GM21529 (cell line): ENCODE measurements around the gene JMJD8.

ENCODE experiments used
- ATAC-seq: cut with Tn5 transposase; IDR thresholded peaks from one replicate; pipeline ENCODE4 v1.9.1; 2021; ENCODE audit not compliant: unreplicated experiment

Gene JMJD8

DNA sequence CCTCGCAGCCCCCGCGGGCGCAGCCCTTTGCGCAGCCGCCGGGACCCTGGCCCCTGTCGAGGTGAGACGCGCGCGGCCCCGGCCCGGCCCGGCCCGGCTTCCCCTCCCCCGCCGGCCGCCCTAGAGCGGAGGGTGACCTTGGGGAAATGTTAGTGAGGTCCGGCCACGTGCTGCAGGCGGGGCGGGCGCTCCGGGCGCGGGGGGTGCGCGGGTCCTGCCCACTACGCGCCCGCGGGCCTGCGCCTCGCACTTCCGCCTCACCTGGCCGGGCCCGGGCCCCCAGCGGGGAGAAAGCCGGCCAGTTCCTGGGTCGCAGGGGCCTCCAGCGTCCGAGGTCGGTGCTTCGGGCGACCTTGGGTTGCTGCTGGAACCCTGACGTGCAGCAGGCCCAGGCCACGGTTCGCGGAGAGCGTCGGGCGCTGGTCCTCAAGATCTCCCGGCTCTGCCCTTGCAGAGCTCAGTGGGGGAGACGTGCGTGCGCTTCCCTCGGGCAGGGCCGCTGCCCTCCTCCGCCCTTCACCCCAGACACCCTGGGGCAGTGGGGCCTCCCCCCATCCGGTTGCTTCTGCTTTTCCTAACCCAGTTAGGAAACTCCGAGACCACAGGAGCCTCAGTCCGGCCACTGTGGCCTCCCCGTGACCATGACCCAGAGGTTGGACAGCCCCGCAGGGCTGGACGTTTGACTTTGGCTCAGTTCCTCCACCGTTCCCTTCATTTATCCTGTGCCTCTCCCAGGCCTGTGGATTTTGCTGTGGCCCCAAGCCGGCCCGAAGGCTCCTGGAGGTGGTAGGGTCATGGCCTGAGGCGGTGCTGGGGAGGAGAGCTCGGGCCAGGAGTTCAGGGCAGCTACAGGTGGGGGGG, 41.7 kb downstream of the JMJD8 start:
- ATAC-seq, result peak; percentile 38

DNA sequence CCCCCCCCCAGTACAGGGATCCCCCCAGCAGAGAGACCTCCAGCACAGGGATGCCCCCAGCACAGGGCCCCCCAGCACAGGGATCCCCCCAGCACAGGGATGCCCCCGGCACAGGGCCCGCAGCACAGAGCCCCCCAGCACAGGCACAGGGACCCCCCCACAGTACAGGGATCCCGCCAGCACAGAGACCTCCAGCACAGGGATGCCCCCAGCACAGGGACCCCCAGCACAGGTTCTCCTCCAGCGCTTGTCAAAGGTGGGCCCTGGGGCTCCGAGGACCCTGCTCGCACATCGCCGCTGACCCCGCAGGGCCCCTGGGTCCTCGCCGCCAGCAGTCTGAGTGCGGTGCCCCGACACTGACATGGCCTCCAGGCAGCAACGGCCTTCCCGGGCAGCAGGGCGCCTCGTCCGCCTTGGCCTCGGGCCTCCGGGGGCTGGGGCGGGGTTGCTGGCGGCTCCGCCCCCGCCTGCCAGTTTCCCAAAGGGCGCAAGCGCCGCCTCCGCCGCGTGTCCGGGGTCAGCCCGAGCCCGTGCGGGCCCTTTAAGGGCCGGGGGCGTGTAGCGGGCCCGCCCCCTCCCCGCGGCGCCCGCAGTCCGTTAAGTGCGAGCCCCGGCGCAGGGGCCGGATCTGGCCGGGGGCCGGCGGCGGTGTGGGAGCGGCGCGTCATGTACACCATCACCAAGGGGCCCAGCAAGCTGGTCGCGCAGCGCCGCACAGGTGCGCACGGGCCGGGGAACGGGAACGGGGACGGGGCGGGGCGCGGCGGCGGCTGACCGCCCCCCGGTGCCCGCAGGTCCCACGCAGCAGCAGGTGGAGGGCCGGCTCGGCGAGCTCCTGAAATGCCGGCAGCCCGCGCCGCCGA, 42.6 kb downstream of the JMJD8 start, which contains the start of gene MCRIP2:
Gene MCRIP2 (plus strand): TSS at position 503 of the 863 bp plus-strand sequence. CDS start 164 bp downstream, at position 667.
- peak; percentile 51 for ATAC-seq

DNA sequence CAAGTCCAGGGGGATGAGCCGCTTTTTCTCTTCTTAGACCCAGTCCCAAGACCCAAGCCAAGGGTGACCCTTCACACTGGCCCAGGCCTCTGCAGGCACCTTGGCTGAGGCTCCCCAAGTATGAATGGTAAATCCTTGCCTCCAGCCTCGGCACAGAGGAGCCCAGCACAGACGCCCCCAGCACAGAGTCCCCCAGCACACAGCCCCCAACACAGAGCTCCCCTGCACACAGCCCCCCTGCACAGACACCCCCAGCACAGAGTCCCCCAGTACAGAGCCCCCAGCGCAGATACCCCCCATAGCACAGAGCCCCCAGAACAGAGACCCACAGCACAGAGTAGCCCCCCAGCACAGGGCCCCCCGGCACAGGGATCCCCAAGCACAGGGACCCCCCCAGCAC, 43.5 kb downstream of the JMJD8 start:
- ATAC-seq, result no peak

DNA sequence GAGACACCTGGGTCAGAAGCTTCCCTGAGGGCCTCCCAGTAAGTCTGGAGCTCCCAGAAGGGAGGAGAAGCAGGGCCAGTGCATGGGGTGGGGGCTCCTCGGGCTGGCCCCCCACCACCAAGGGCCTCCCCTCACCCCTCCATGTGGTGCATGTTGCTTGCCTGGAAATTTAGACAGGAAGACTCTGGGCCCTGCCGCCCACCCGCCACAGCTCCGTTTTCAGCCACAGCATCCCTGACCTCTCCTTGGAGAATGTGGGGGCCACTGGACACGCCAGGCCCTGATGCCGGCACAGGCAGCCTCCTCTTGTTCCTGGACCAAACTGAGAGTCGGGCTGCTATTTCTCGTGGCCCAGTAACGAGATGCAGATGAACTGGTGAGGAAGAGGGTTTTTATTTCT, 45.3 kb downstream of the JMJD8 start:
- ATAC-seq, result no peak

DNA sequence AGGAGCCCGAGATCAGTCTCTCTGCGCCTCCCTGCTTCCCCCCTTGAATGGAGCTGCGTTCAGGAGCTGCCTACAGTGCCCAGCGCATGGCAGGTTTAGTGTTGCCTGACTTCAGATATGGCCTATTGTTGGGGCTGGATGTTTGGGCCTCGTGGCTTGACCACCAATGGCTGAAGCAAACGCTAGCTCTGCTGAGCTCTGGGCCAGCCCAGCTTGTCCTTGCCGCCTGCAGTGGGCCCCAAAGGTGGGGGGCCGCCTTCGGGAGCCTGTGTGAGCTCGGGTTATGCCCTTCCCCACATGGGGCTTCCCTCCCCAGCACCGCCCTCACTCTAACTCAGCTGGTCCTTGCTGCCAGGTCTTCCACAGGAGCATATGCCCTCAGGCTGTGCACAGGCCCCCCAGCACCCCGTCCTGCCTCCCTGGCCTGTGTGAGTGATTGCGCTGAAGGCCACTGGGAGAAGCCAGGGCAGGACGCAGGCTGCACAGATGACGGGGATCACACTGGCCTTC, 46.0 kb downstream of the JMJD8 start:
- ATAC-seq, result no peak

DNA sequence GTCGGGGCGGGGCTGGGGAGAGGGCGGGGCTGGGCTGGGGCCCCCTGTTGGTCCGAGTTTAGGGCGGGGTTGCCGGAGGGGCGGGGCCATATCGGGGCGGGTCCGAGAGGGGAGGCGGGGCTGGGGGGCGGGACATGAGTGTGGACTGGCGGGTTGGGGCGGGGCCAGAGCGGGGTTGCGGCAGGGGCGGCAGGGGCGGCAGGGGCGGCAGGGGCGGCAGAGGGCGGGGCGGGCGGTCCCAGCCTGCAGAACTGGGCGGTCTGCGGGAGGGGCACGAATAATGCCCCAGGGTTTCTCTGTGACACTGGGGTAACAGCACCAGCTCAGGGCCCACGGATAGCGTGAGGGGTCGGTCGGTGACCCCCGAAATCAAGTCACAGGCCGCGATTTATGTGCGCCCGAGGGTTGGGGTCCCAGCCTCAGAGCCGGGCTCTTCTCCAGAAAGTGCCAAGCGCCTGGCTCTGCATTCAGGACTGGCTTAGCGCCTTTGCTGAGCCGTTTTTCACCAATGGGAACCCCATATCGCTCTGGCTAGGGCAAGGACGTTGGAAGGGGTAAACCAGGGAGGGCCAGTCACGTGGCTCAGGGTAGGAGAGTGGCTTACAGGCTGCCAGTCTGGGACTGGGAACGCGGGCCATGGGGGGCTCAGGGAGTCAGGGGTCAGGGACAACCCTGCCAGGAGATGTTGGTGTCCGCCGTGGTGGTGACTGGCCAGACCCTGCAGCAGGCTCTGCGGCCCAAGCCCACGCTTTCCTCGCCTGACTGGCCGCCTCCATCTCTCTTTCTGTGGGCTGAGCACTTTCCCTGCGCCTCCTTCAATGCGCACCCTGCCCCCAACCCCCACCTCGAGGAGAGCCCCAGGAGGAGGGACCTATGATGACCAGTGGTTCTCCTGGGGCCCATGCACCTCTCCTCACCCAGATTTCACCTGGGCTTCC, 46.8 kb downstream of the JMJD8 start:
- ATAC-seq, result no peak

DNA sequence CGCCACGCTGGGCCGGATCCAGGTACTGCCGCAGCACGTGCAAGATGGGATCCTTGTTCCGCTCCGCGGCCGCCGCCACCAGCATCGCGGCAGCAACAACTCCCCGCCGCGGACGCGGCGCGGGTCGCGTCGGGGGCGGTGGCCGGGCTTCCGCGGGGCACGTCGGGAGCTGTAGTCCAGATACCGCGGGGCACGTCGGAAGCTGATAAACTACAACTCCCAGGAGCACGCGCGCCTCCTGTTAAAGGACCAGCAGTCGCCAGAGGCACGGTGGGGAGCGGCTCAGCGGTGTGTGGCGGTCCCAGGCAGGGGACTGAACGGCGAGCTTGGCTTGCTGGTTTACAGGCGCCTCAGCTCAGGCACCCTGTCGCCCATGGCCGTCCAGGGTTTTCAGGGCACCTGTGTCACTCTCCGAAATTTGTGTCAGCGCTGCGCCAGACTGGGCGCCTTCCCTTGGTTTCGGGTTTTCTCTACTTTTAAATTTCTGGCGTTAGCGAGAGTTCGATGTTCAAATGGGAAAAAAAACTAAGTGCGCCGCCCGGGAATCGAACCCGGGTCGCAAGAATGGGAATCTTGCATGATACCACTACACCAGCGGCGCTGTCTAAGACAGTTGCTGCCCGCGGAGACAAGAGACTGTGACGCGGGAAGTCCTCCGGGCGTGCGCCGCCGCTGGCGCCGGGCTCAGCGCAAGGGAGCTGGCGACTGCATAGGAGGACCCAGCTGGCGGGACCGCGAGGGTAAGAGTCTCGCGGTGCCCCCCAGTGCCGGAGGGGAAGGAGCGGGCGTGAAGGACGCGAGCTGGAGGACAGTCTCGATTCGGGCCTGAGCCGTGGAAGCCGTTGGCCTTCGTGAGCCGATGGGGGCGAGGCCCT, 47.7 kb downstream of the JMJD8 start, which contains the start of gene METTL26:
Gene METTL26 (minus strand): TSS at position 100 of the 875 bp plus-strand sequence. CDS start 15 bp downstream, at position 85.
- peak; percentile 72 for ATAC-seq

DNA sequence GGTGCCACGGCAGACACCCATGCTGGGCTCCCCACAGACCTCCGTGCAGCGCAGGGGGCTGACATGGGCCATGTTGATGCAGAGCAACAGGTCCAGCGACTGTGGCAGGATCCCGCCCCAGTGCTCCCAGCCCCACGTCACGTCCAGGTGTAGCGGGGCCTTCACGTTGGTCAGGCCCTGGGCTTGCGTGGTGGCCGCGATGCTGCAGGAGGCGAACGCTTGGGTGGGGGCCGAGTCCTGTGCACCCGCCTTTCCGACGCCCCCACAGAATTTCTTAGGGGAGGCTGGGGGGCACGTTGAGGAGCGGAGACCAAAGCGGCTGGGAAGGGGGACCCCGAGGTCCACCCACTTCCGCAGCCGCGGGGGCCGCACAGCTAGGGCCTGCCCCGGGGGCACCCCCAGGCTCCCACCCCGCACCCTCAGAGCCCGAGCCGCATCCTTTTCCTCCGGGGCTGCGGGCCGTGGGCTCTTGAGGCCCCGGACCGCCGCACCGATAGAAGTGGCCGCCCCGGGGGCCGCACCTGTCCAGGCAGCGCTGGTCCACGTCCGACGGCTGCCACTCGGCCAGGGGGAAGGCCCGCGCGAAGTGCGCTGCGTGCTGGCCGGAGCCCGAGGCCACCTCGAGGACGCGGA, 48.4 kb downstream of the JMJD8 start:
- peak; percentile 4 for ATAC-seq

DNA sequence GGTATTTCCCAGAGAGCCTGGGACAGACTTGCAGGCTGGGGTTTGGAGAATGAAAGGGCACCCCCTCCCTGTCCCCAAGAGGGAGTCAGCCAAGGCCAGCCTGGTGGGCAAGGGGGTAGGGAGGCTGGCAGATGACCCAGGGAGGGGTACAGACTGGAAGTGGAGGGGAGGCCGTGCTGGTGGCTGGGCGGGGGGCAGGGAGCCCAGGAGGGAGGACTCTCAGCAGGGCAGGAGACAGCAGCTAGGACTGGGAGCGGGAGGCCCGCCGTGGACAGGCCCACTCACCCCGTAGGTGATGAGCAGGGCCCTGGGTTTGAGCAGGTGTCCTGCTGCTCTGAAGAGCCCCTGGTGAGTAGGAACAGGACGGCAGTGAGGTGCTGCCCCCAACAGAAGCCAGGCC, 49.1 kb downstream of the JMJD8 start:
- ATAC-seq, result no peak

DNA sequence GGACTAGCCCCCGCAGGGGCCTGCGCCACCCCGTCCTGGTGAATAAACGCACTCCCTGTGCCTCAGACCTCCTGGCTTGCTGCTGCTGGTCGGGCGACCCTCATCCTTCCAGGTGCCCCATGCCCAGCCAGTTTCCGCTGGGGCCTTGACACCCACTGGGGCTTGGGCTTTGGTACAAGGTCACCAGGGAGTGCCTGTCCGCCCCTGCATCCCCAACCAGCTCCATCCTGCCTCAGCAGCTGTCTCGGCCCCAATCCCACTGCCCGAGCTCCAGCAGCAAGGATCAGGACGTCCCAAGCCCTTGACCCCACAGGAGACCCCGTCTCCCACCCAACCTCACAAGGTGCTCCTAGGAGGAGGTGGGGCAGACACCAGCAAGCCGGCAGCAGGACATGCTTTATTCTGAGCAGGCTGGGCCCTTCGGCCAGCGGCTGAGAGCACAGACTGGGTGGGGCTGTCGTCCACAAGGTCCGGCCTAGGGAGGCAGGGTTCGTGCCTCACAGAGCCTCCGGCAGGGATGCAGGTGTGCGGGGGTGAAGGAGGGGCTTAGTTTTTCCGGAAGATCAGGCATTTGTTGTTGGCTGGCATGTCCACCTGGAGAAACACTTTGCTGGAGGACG, 50.0 kb downstream of the JMJD8 start:
- no peak for ATAC-seq

DNA sequence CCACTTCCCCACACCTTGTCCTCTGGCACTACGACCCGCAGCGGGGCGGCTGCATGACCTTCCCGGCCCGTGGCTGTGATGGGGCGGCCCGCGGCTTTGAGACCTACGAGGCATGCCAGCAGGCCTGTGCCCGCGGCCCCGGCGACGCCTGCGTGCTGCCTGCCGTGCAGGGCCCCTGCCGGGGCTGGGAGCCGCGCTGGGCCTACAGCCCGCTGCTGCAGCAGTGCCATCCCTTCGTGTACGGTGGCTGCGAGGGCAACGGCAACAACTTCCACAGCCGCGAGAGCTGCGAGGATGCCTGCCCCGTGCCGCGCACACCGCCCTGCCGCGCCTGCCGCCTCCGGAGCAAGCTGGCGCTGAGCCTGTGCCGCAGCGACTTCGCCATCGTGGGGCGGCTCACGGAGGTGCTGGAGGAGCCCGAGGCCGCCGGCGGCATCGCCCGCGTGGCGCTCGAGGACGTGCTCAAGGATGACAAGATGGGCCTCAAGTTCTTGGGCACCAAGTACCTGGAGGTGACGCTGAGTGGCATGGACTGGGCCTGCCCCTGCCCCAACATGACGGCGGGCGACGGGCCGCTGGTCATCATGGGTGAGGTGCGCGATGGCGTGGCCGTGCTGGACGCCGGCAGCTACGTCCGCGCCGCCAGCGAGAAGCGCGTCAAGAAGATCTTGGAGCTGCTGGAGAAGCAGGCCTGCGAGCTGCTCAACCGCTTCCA, 50.6 kb downstream of the JMJD8 start:
- no peak for ATAC-seq

DNA sequence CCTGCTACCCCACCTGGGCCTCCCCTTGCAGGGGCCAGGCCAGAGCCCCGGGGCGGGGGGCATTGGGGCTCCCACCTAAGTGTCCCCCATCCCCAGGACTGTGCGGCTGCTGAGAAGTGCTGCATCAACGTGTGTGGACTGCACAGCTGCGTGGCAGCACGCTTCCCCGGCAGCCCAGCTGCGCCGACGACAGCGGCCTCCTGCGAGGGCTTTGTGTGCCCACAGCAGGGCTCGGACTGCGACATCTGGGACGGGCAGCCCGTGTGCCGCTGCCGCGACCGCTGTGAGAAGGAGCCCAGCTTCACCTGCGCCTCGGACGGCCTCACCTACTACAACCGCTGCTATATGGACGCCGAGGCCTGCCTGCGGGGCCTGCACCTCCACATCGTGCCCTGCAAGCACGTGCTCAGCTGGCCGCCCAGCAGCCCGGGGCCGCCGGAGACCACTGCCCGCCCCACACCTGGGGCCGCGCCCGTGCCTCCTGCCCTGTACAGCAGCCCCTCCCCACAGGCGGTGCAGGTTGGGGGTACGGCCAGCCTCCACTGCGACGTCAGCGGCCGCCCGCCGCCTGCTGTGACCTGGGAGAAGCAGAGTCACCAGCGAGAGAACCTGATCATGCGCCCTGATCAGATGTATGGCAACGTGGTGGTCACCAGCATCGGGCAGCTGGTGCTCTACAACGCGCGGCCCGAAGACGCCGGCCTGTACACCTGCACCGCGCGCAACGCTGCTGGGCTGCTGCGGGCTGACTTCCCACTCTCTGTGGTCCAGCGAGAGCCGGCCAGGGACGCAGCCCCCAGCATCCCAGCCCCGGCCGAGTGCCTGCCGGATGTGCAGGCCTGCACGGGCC, 51.4 kb downstream of the JMJD8 start:
- ATAC-seq, result no peak

DNA sequence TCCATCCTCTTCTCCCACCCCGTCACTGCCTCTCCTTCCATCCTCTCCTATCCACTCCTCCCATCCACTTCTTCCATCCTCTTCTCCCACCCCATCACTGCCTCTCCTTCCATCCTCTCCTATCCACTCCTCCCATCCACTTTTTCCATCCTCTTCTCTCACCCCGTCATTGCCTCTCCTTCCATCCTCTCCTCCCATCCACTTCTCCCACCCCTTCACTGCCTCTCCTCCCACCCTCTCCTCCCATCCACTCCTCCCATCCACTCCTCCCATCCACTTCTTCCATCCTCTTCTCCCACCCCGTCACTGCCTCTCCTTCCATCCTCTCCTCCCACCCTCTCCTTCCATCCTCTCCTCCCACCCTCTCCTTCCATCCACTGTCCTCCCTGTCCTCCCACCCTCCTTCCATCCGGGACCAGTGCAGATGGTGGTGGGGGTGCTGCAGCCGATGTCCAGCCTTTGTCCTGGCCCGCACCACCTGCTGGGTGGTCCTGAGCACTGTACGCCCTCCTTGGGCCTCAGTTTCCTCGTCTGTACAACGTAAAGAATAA, 52.3 kb downstream of the JMJD8 start:
- ATAC-seq, result no peak
